K562 (cell line): ENCODE results near the gene PPP6R3. TPM values are rescaled to one million over a fixed set of nuclear protein-coding genes. Genes with fewer than 3 reads are reported as not detected.
A peak's percentile ranks its signal among the peaks of the same experiment; 100 is the strongest.

Experiments
- ADNP ChIP-seq: fragments of 200-800 bp; sonication (Bioruptor generic); IDR thresholded peaks from 2 replicates; pipeline ENCODE4 v1.6.1; 2016; ENCODE audit warnings: missing genetic modification characterization, missing compliant biosample characterization
- BRD4 ChIP-seq: fragments of 200-600 bp; sonication (generic); IDR thresholded peaks from 2 replicates; pipeline ENCODE4 v1.6.1; 2017; ENCODE audit warnings: inconsistent platforms
- CBX3 ChIP-seq, 2 experiments: IDR thresholded peaks; 1 replicate in 1 of 2; 2 replicates in 1 of 2; pipeline ENCODE4 v1.6.1; 2012; ENCODE audit warnings: inconsistent platforms in 2 of 2, low read length in 2 of 2, borderline replicate concordance in 1 of 2, control low read depth in 1 of 2
- CXXC5 ChIP-seq: fragments of 250-450 bp; sonication (Bioruptor Pico); IDR thresholded peaks from 2 replicates; pipeline ENCODE4 v1.8.0; 2022; ENCODE audit warnings: inconsistent platforms, mild to moderate bottlenecking, moderate library complexity
- DNMT1 ChIP-seq: fragments of 450-650 bp; IDR thresholded peaks from 2 replicates; pipeline ENCODE4 v1.6.1; 2016; ENCODE audit warnings: antibody characterized with exemption, mild to moderate bottlenecking
- GABPA ChIP-seq: fragments of 200-800 bp; sonication (Bioruptor generic); conservative IDR thresholded peaks from 2 replicates; pipeline ENCODE4 v1.6.1; 2016; ENCODE audit warnings: low read depth, missing genetic modification characterization, missing compliant biosample characterization
- HCFC1 ChIP-seq: IDR thresholded peaks from 2 replicates; pipeline ENCODE4 v1.6.1; 2012; ENCODE audit warnings: low read depth, low read length, improper control_type of control experiment
- ILF3 ChIP-seq: fragments of 450-650 bp; IDR thresholded peaks from 2 replicates; pipeline ENCODE4 v1.6.1; 2018; ENCODE audit warnings: antibody characterized with exemption, mild to moderate bottlenecking, moderate library complexity, borderline replicate concordance
- L3MBTL2 ChIP-seq: fragments of 450-650 bp; IDR thresholded peaks from 2 replicates; pipeline ENCODE4 v1.6.1; 2016; ENCODE audit warnings: mild to moderate bottlenecking, moderate library complexity
- MEIS2 ChIP-seq: fragments of 450-650 bp; IDR thresholded peaks from 2 replicates; pipeline ENCODE4 v1.6.1; 2014; ENCODE audit warnings: mild to moderate bottlenecking; ENCODE audit not compliant: partially characterized antibody
- POLR2AphosphoS5 ChIP-seq: IDR thresholded peaks from 2 replicates; pipeline ENCODE4 v1.6.1; 2011; ENCODE audit warnings: mild to moderate bottlenecking, low read depth, low read length, moderate library complexity; ENCODE audit not compliant: control insufficient read depth, insufficient read depth
- RBFOX2 ChIP-seq: fragments of 200-400 bp; formaldehyde crosslinking; IDR thresholded peaks from 2 replicates; pipeline ENCODE4 v1.6.1; 2017; ENCODE audit warnings: low read depth, mild to moderate bottlenecking, low read length, moderate library complexity
- RUNX1 ChIP-seq: sonication (generic); IDR thresholded peaks from 2 replicates; pipeline ENCODE4 v1.6.1; 2016; ENCODE audit warnings: antibody characterized with exemption, low read depth
- SIN3A ChIP-seq, 2 experiments: fragments of 150-350 bp in 1 of 2; IDR thresholded peaks; 2 replicates each; pipeline ENCODE4 v1.6.1; 2011 to 2016; ENCODE audit warnings: borderline replicate concordance in 2 of 2, low read depth in 2 of 2, low read length in 2 of 2, mild to moderate bottlenecking in 2 of 2, moderate library complexity in 2 of 2; ENCODE audit not compliant: control insufficient read depth in 1 of 2
- U2AF2 ChIP-seq: fragments of 200-400 bp; formaldehyde crosslinking; optimal IDR thresholded peaks from 2 replicates; pipeline ENCODE3; 2017; ENCODE audit warnings: low read depth, mild to moderate bottlenecking, low read length
- ZNF121 ChIP-seq: sonication (generic); formaldehyde crosslinking; conservative IDR thresholded peaks from 2 replicates; pipeline ENCODE4 v1.8.0; 2022; ENCODE audit warnings: missing genetic modification reagents
- ZNF583 ChIP-seq: fragments of 250-450 bp; sonication (Bioruptor Pico); IDR thresholded peaks from 2 replicates; pipeline ENCODE4 v1.4.0; 2020
- polyA plus RNA-seq, 8 experiments: library from polyadenylated mRNA; depleted of rRNA in 4 of 8; stranded (reverse) in 5 of 8; unstranded in 3 of 8; fragments of >200 nt; fragmentation: Nextera tagmentation in 2 of 8; fragmentation: Illumina TruSeq in 1 of 8; extraction: Ambion mirVana in 2 of 8; extraction: Trizol in 1 of 8; gene quantifications; 2 replicates each; pipeline versions ENCODE4 v1.2.1 to v1.2.3, GENCODE V29; 2011 to 2014; ENCODE audit warnings: inconsistent platforms in 1 of 8, missing spikeins in 1 of 8
- total RNA-seq, 7 experiments: library from RNA; depleted of rRNA in 6 of 7; stranded (reverse); fragments of >200 nt in 6 of 7; fragmentation: Illumina TruSeq in 2 of 7; extraction: Trizol in 2 of 7; gene quantifications; 2 replicates each; pipeline versions ENCODE4 v1.2.1 to v1.2.3, GENCODE V29; 2011 to 2021; ENCODE audit warnings: low replicate concordance in 1 of 7
- TF ChIP-seq, protein P1 (sequence below): sonication (generic); formaldehyde crosslinking; IDR thresholded peaks from 2 replicates; pipeline ENCODE4 v1.8.0; 2022; ENCODE audit warnings: mild to moderate bottlenecking, low read depth, missing genetic modification reagents
- TF ChIP-seq, protein P2 (sequence below): fragments of 250-450 bp; sonication (Bioruptor Pico); IDR thresholded peaks from 2 replicates; pipeline ENCODE4 v1.9.0; 2021; ENCODE audit warnings: mild to moderate bottlenecking, inconsistent platforms
- TF ChIP-seq, protein P3 (sequence below): fragments of 250-450 bp; sonication (Bioruptor Pico); IDR thresholded peaks from 2 replicates; pipeline ENCODE4 v1.4.0; 2020; ENCODE audit warnings: mild to moderate bottlenecking, moderate library complexity
- TF ChIP-seq, protein P4 (sequence below): sonication (generic); formaldehyde crosslinking; IDR thresholded peaks from 2 replicates; pipeline ENCODE4 v1.4.0; 2020; ENCODE audit warnings: mild to moderate bottlenecking, missing genetic modification reagents

PPP6R3 gene
- total and polyA plus RNA-seq, 9 of the 15 experiments (the other 6 are each of a cell fraction or from before 2014, with no cell fraction given) = 20.3 to 117 (median 80.6) TPM

DNA sequence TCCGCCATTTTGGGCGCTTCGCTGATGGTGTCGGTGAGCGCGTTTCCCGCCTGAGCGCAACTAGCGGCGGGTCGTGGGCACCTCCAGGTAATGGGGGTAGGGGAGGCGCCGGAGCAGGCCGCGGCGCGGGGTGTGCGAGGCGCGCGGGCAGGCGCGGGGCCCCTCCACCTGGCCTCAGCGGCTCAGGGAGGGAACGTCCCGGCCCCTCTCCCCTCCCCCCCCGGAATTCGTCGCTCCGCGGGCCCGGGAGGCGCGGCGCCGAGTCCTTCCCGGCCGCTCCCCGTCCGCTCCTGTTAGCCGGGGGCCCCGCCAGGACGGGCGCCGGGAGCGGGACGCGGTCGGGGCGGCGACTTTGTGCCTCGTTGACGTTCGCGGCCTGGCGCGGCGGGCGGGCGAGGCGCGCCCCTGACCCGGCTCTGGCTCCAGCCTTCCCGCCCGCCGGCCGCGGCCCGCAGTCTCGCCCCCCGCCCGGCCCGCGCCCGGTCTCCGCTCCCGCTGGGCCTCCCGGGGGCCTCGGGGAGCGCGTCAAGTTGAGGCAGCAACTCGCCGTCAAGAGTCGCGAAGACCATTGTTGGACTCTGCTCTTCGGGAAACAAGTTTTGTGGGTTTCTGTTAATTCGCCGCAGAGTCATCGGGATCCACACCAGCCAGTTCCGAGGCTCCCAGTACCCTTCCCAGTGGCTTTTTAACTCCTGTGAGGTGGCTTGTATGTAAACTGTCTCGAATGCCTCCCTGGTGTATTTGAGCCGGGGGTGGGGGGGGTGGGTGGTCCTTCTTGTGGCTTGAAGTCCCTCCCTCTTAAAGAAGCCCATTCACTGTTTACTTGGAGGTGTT lies at the start of gene PPP6R3 (continued):
- TF ChIP-seq RUNX1 = no peak
- TF ChIP-seq L3MBTL2 = no peak
- TF ChIP-seq, protein P1, sequence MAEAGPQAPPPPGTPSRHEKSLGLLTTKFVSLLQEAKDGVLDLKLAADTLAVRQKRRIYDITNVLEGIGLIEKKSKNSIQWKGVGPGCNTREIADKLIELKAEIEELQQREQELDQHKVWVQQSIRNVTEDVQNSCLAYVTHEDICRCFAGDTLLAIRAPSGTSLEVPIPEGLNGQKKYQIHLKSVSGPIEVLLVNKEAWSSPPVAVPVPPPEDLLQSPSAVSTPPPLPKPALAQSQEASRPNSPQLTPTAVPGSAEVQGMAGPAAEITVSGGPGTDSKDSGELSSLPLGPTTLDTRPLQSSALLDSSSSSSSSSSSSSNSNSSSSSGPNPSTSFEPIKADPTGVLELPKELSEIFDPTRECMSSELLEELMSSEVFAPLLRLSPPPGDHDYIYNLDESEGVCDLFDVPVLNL (CRISPR knock-in tag) = no peak
- TF ChIP-seq ZNF583 (CRISPR knock-in tag) = no peak
- 0 out of 2 replicates have a peak, but pooled peaks have one; percentile 57 for TF ChIP-seq BRD4
- TF ChIP-seq, protein P2, sequence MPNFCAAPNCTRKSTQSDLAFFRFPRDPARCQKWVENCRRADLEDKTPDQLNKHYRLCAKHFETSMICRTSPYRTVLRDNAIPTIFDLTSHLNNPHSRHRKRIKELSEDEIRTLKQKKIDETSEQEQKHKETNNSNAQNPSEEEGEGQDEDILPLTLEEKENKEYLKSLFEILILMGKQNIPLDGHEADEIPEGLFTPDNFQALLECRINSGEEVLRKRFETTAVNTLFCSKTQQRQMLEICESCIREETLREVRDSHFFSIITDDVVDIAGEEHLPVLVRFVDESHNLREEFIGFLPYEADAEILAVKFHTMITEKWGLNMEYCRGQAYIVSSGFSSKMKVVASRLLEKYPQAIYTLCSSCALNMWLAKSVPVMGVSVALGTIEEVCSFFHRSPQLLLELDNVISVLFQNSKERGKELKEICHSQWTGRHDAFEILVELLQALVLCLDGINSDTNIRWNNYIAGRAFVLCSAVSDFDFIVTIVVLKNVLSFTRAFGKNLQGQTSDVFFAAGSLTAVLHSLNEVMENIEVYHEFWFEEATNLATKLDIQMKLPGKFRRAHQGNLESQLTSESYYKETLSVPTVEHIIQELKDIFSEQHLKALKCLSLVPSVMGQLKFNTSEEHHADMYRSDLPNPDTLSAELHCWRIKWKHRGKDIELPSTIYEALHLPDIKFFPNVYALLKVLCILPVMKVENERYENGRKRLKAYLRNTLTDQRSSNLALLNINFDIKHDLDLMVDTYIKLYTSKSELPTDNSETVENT (CRISPR knock-in tag) = peak; percentile 36; the same call in 1 of the 2 replicates
- peak; percentile 74; the same call in 1 of the 2 replicates for TF ChIP-seq POLR2AphosphoS5
- TF ChIP-seq, protein P3, sequence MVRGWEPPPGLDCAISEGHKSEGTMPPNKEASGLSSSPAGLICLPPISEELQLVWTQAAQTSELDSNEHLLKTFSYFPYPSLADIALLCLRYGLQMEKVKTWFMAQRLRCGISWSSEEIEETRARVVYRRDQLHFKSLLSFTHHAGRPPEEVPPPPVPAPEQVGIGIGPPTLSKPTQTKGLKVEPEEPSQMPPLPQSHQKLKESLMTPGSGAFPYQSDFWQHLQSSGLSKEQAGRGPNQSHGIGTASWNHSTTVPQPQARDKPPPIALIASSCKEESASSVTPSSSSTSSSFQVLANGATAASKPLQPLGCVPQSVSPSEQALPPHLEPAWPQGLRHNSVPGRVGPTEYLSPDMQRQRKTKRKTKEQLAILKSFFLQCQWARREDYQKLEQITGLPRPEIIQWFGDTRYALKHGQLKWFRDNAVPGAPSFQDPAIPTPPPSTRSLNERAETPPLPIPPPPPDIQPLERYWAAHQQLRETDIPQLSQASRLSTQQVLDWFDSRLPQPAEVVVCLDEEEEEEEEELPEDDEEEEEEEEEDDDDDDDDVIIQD (CRISPR knock-in tag) = no peak
- TF ChIP-seq RBFOX2 = peak; percentile 87
- 0 out of 4 replicates have a peak, but pooled peaks of 1 of the 2 experiments have one; percentile 2 for TF ChIP-seq SIN3A (IDR thresholded peaks at IDR 0.05; ENCODE audit: borderline replicate concordance in 2 of 2, control insufficient read depth in 1 of 2, low read depth in 2 of 2, low read length in 2 of 2)
- TF ChIP-seq CBX3 (IDR thresholded peaks at IDR 0.05; ENCODE audit: borderline replicate concordance in 1 of 2, low read length in 2 of 2) = no peak
- TF ChIP-seq GABPA (tag) = peak; percentile 64; the same call in 1 of the 2 replicates
- peak; percentile 25 for TF ChIP-seq HCFC1
- TF ChIP-seq, protein P4, sequence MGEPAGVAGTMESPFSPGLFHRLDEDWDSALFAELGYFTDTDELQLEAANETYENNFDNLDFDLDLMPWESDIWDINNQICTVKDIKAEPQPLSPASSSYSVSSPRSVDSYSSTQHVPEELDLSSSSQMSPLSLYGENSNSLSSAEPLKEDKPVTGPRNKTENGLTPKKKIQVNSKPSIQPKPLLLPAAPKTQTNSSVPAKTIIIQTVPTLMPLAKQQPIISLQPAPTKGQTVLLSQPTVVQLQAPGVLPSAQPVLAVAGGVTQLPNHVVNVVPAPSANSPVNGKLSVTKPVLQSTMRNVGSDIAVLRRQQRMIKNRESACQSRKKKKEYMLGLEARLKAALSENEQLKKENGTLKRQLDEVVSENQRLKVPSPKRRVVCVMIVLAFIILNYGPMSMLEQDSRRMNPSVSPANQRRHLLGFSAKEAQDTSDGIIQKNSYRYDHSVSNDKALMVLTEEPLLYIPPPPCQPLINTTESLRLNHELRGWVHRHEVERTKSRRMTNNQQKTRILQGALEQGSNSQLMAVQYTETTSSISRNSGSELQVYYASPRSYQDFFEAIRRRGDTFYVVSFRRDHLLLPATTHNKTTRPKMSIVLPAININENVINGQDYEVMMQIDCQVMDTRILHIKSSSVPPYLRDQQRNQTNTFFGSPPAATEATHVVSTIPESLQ = no peak
- peak; percentile 35 for TF ChIP-seq CXXC5 (CRISPR knock-in tag)
- TF ChIP-seq DNMT1 = no peak
- peak; percentile 40; the same call in 1 of the 2 replicates for TF ChIP-seq ILF3
- no peak for TF ChIP-seq MEIS2
- no peak for TF ChIP-seq ADNP (tag)
- TF ChIP-seq U2AF2 = no peak
- TF ChIP-seq ZNF121 = no peak
